ENCODE data around the gene FRA10AC1.

- TF ChIP-seq YY1 (IDR thresholded peaks at IDR 0.05; ENCODE audit: low read depth) = no peak
- no peak for TF ChIP-seq MAX (IDR thresholded peaks at IDR 0.05)
- TF ChIP-seq, protein P1, sequence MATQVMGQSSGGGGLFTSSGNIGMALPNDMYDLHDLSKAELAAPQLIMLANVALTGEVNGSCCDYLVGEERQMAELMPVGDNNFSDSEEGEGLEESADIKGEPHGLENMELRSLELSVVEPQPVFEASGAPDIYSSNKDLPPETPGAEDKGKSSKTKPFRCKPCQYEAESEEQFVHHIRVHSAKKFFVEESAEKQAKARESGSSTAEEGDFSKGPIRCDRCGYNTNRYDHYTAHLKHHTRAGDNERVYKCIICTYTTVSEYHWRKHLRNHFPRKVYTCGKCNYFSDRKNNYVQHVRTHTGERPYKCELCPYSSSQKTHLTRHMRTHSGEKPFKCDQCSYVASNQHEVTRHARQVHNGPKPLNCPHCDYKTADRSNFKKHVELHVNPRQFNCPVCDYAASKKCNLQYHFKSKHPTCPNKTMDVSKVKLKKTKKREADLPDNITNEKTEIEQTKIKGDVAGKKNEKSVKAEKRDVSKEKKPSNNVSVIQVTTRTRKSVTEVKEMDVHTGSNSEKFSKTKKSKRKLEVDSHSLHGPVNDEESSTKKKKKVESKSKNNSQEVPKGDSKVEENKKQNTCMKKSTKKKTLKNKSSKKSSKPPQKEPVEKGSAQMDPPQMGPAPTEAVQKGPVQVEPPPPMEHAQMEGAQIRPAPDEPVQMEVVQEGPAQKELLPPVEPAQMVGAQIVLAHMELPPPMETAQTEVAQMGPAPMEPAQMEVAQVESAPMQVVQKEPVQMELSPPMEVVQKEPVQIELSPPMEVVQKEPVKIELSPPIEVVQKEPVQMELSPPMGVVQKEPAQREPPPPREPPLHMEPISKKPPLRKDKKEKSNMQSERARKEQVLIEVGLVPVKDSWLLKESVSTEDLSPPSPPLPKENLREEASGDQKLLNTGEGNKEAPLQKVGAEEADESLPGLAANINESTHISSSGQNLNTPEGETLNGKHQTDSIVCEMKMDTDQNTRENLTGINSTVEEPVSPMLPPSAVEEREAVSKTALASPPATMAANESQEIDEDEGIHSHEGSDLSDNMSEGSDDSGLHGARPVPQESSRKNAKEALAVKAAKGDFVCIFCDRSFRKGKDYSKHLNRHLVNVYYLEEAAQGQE (IDR thresholded peaks at IDR 0.05; ENCODE audit: low read depth) = no peak
- no peak for TF ChIP-seq RAD21 (IDR thresholded peaks at IDR 0.05; ENCODE audit: low read depth)
- no peak for TF ChIP-seq TCF12 (IDR thresholded peaks at IDR 0.05; ENCODE audit: low read depth)
- TF ChIP-seq CEBPB (IDR thresholded peaks at IDR 0.05) = no peak
- TF ChIP-seq CREB1 (IDR thresholded peaks at IDR 0.05; ENCODE audit: low read depth) = no peak
These were observed 23.4 kb downstream of the FRA10AC1 start for GRCh38 chr10:93678805-93679587.

Measured in Ishikawa (cell line).